NCI-H1092 treated with DMSO at 0.1 percent for 48 hours (cell line): ENCODE measurements around the gene KRTAP6-3.

Source experiments
- DNase-seq: peaks from one replicate; lab custom pipeline; 2025; lab: John Stamatoyannopoulos, UW

KRTAP6-3 gene

GRCh38 chr21:30625449-30626165, 33.4 kb downstream of the KRTAP6-3 start:
- DNase-seq, result no peak

GRCh38 chr21:30628109-30628508, 35.9 kb downstream of the KRTAP6-3 start:
- no peak for DNase-seq

- DNase-seq, result no peak
Measured at GRCh38 chr21:30629200-30629599, 37.0 kb downstream of the KRTAP6-3 start.

GRCh38 chr21:30634906-30635305, 42.7 kb downstream of the KRTAP6-3 start, which contains the start of gene KRTAP20-2:
Gene KRTAP20-2, plus strand, starts transcription at chr21:30635206. Its CDS starts 58 bp downstream, at chr21:30635264.
- no peak for DNase-seq

GRCh38 chr21:30638686-30639085, 46.4 kb downstream of the KRTAP6-3 start:
- DNase-seq, result no peak

GRCh38 chr21:30642564-30642963, 50.3 kb downstream of the KRTAP6-3 start, which contains the start of gene KRTAP20-3:
Gene KRTAP20-3, plus strand, starts transcription at chr21:30642864.
- DNase-seq, result no peak
